Measurements from ENCODE around the gene SLC24A3. TPM values are rescaled to one million over a fixed set of nuclear protein-coding genes. Genes with fewer than 3 reads are reported as not detected.
"Not testable (repeated sequence)": the region's sequence is repeated elsewhere in the genome, so short reads cannot be mapped to it uniquely, and the experiment has no call there.

Gene SLC24A3
- total and polyA plus RNA-seq, 12 donors = 0.21 to 2.6 (median 0.84) TPM

DNA sequence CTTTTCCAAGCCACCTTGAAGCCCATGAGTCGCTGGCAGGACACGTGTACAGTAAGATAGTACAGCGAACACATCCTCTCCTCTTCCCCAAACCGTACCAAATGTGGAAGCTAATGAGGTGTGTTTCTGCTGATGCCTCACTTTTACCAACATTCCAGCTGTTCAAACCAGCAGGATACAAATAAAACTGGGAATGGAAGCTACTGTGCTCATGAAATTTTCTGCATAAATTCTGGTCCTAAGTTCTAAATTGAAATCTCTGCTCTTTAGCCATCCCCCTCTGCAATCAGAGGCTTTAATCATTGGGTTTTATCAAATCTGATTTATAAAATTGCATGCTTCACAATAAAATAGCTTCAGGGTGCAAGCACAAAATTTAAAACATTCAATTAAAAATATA is 463.8 kb downstream of the SLC24A3 start:
- no peaks in the 10 kb centered on the region for H3K4me1 ChIP-seq
- no peak for TF ChIP-seq CTCF (IDR thresholded peaks at IDR 0.05)

GRCh38 chr20:19677336-19677735 is 464.9 kb downstream of the SLC24A3 start:
- H3K36me3 ChIP-seq = no peaks in the 10 kb centered on the region
- H3K27me3 ChIP-seq = peaks cover 0 to 7% (median 0%) of the 10 kb centered on the region in 7 donors
- TF ChIP-seq CTCF (IDR thresholded peaks at IDR 0.05) = no peak
- no peak overlapping the region for H3K27ac ChIP-seq
- no peaks in the 10 kb centered on the region for H3K9me3 ChIP-seq
- intact Hi-C loops (cut with DNase I) = no loop called here
- WGBS, 2 donors = 84% methylated on average over 5 of the region's 5 CpGs
- no peak overlapping the region for H3K4me3 ChIP-seq
- ATAC-seq = no peak
- DNase-seq = no peak
- H3K4me1 ChIP-seq = no peaks in the 10 kb centered on the region

More for the DNA sequence above, 463.8 kb downstream of the SLC24A3 start:
- Histone ChIP-seq H3K4me3 (no peak overlapping the region), H3K27me3 (peaks cover 0 to 7% (median 0%) of the 10 kb centered on the region in 7 donors), H3K9me3 (no peaks in the 10 kb centered on the region), H3K27ac (no peak overlapping the region), H3K36me3 (no peaks in the 10 kb centered on the region)
- WGBS, 2 donors = 78 to 80% methylated on average over 4 of the region's 4 CpGs
- DNase-seq (no peak), ATAC-seq (no peak)
- intact Hi-C loops (cut with DNase I) = no loop called here

GRCh38 chr20:19678591-19678990 is 466.1 kb downstream of the SLC24A3 start:
- not testable (repeated sequence) for ATAC-seq, H3K27ac ChIP-seq
- WGBS, 2 donors = 93 to 95% methylated on average over 12 to 29 of the region's 38 CpGs

GRCh38 chr20:19679900-19680495 is 467.6 kb downstream of the SLC24A3 start:
- intact Hi-C loops (cut with DNase I) = no loop called here
- no peak for ATAC-seq

More at GRCh38 chr20:19678591-19678990, 466.1 kb downstream of the SLC24A3 start:
- H3K27me3 ChIP-seq; intact Hi-C loops (cut with DNase I); DNase-seq; H3K4me3 ChIP-seq; H3K9me3 ChIP-seq; H3K4me1 ChIP-seq; H3K36me3 ChIP-seq: not testable (repeated sequence)

More at GRCh38 chr20:19679900-19680495, 467.6 kb downstream of the SLC24A3 start:
- Histone ChIP-seq H3K36me3 (no peaks in the 10 kb centered on the region), H3K4me1 (no peaks in the 10 kb centered on the region), H3K4me3 (no peak overlapping the region), H3K27me3 (no peaks in the 10 kb centered on the region), H3K9me3 (no peaks in the 10 kb centered on the region), H3K27ac (no peak overlapping the region)
- DNase-seq = no peak
- no peak for TF ChIP-seq CTCF (IDR thresholded peaks at IDR 0.05)
- 91 to 95% methylated on average over 5 of the region's 5 CpGs for WGBS, 2 donors
